ENCODE measurements around the gene SWAP70.

SWAP70 gene

GRCh38 chr11:9789910-9790309 lies 126.0 kb downstream of the SWAP70 start:
- Histone ChIP-seq H2AFZ (no peak overlapping the region), H3K4me2 (ENCODE audit: low read length) (no peak overlapping the region), H3K9me3 (ENCODE audit: control insufficient read depth, low read length) (no peaks in the 10 kb centered on the region), H3K79me2 (no peaks in the 10 kb centered on the region), H3K4me3 (ENCODE audit: low read depth, low read length) (no peak overlapping the region), H3K36me3 (ENCODE audit: control insufficient read depth, insufficient read depth, low read length) (no peaks in the 10 kb centered on the region), H3K4me1 (peaks cover 2% of the 10 kb centered on the region), H3K9ac (no peak overlapping the region), H3K27me3 (ENCODE audit: control insufficient read depth, insufficient read depth, low read length) (no peaks in the 10 kb centered on the region), H3K27ac (no peak overlapping the region)
- TF ChIP-seq CTCF (IDR thresholded peaks at IDR 0.05): no peak

- TF ChIP-seq CTCF (IDR thresholded peaks at IDR 0.05): no peak
- Histone ChIP-seq H3K9ac (no peak overlapping the region), H3K4me2 (ENCODE audit: low read length) (no peak overlapping the region), H3K4me1 (peaks cover 2% of the 10 kb centered on the region), H3K27ac (no peak overlapping the region), H3K36me3 (ENCODE audit: control insufficient read depth, insufficient read depth, low read length) (no peaks in the 10 kb centered on the region), H2AFZ (no peak overlapping the region), H3K27me3 (ENCODE audit: control insufficient read depth, insufficient read depth, low read length) (no peaks in the 10 kb centered on the region), H3K4me3 (ENCODE audit: low read depth, low read length) (no peak overlapping the region), H3K79me2 (no peaks in the 10 kb centered on the region), H3K9me3 (ENCODE audit: control insufficient read depth, low read length) (no peaks in the 10 kb centered on the region)
Observed at GRCh38 chr11:9790703-9791102, 126.8 kb downstream of the SWAP70 start.

- H3K4me1 ChIP-seq: no peaks in the 10 kb centered on the region
- H3K4me2 ChIP-seq (ENCODE audit: low read length): no peak overlapping the region
- H3K9ac ChIP-seq: no peak overlapping the region
- H3K27me3 ChIP-seq (ENCODE audit: control insufficient read depth, insufficient read depth, low read length): no peaks in the 10 kb centered on the region
- H3K79me2 ChIP-seq: no peaks in the 10 kb centered on the region
- H3K27ac ChIP-seq: no peak overlapping the region
- no peak for TF ChIP-seq CTCF (IDR thresholded peaks at IDR 0.05)
- no peaks in the 10 kb centered on the region for H3K36me3 ChIP-seq (ENCODE audit: control insufficient read depth, insufficient read depth, low read length)
- no peak overlapping the region for H3K4me3 ChIP-seq (ENCODE audit: low read depth, low read length)
- no peaks in the 10 kb centered on the region for H3K9me3 ChIP-seq (ENCODE audit: control insufficient read depth, low read length)
- H2AFZ ChIP-seq: no peak overlapping the region
Observed at GRCh38 chr11:9796266-9796665, 132.4 kb downstream of the SWAP70 start.

- H3K27ac ChIP-seq: no peak overlapping the region
- H3K36me3 ChIP-seq (ENCODE audit: control insufficient read depth, insufficient read depth, low read length): no peaks in the 10 kb centered on the region
- no peaks in the 10 kb centered on the region for H3K4me1 ChIP-seq
- no peak overlapping the region for H3K4me2 ChIP-seq (ENCODE audit: low read length)
- no peak overlapping the region for H3K9ac ChIP-seq
- no peaks in the 10 kb centered on the region for H3K9me3 ChIP-seq (ENCODE audit: control insufficient read depth, low read length)
- no peaks in the 10 kb centered on the region for H3K27me3 ChIP-seq (ENCODE audit: control insufficient read depth, insufficient read depth, low read length)
- H3K4me3 ChIP-seq (ENCODE audit: low read depth, low read length): no peak overlapping the region
- no peaks in the 10 kb centered on the region for H3K79me2 ChIP-seq
- no peak overlapping the region for H2AFZ ChIP-seq
- TF ChIP-seq CTCF (IDR thresholded peaks at IDR 0.05): no peak
Observed at GRCh38 chr11:9796854-9797253, 133.0 kb downstream of the SWAP70 start.

- H3K9me3 ChIP-seq (ENCODE audit: control insufficient read depth, low read length): no peaks in the 10 kb centered on the region
- H3K36me3 ChIP-seq (ENCODE audit: control insufficient read depth, insufficient read depth, low read length): no peaks in the 10 kb centered on the region
- no peak for TF ChIP-seq CTCF (IDR thresholded peaks at IDR 0.05)
- H3K27ac ChIP-seq: no peak overlapping the region
- no peak overlapping the region for H3K4me2 ChIP-seq (ENCODE audit: low read length)
- no peaks in the 10 kb centered on the region for H3K27me3 ChIP-seq (ENCODE audit: control insufficient read depth, insufficient read depth, low read length)
- no peaks in the 10 kb centered on the region for H3K79me2 ChIP-seq
- no peak overlapping the region for H3K9ac ChIP-seq
- no peak overlapping the region for H2AFZ ChIP-seq
- H3K4me1 ChIP-seq: peaks cover 2% of the 10 kb centered on the region
- no peak overlapping the region for H3K4me3 ChIP-seq (ENCODE audit: low read depth, low read length)
Observed at GRCh38 chr11:9797300-9797699, 133.4 kb downstream of the SWAP70 start.

Measured in parathyroid adenoma (tissue), 2 donors.